CD4-positive, CD25-positive, alpha-beta regulatory T cell (primary cell): Measurements from ENCODE around the gene WNT2B. TPM values are rescaled to one million over a fixed set of nuclear protein-coding genes. Genes with fewer than 3 reads are reported as not detected.

Experiments
- ATAC-seq, 2 donors: fragments of 150-1000 bp; cut with Tn5 transposase; one replicate each; pipeline ENCODE4 v1.10.0; 2021; ENCODE audit warnings: low read depth in 2 of 2, moderate number of reproducible peaks in 2 of 2, moderate library complexity in 1 of 2
- DNase-seq, 3 donors: peaks; one replicate each; pipeline versions ENCODE4 v3.0.0 to v3.0.0-alpha.2; 2012 to 2022; ENCODE audit warnings: mixed read lengths in 1 of 3
- H3K27ac ChIP-seq: one replicate; pipeline ENCODE4 v1.7.0; 2013; ENCODE audit warnings: mild to moderate bottlenecking, low read length; ENCODE audit not compliant: insufficient read depth, poor library complexity, severe bottlenecking
- H3K27me3 ChIP-seq: one replicate; pipeline ENCODE4 v1.7.0; 2013; ENCODE audit warnings: low read length; ENCODE audit not compliant: control insufficient read depth, insufficient read depth
- H3K36me3 ChIP-seq: one replicate; pipeline ENCODE4 v1.7.0; 2013; ENCODE audit warnings: mild to moderate bottlenecking, low read length, moderate library complexity; ENCODE audit not compliant: control insufficient read depth, insufficient read depth
- H3K4me1 ChIP-seq: 2 replicates; pipeline ENCODE4 v1.7.0; 2013; ENCODE audit warnings: mild to moderate bottlenecking, low read length; ENCODE audit not compliant: insufficient read depth, control insufficient read depth, poor library complexity, severe bottlenecking
- H3K4me3 ChIP-seq: one replicate; pipeline ENCODE4 v1.7.0; 2013; ENCODE audit warnings: low read depth, mild to moderate bottlenecking, low read length, moderate library complexity
- H3K9me3 ChIP-seq, 2 experiments: 1 replicate in 1 of 2; 2 replicates in 1 of 2; pipeline ENCODE4 v1.7.0; 2013; ENCODE audit warnings: low read length in 2 of 2, mild to moderate bottlenecking in 1 of 2, moderate library complexity in 1 of 2; ENCODE audit not compliant: control insufficient read depth in 2 of 2
- H3K27ac Mint-ChIP-seq, 3 donors: one replicate each; pipeline ENCODE4 v1.8.0; 2020 to 2022; ENCODE audit warnings: mild to moderate bottlenecking in 3 of 3, mixed read lengths in 3 of 3, moderate library complexity in 2 of 3
- H3K27me3 Mint-ChIP-seq: one replicate; pipeline ENCODE4 v1.8.0; 2022; ENCODE audit warnings: mild to moderate bottlenecking, mixed read lengths
- H3K36me3 Mint-ChIP-seq: one replicate; pipeline ENCODE4 v1.8.0; 2020; ENCODE audit warnings: mixed read lengths
- H3K4me1 Mint-ChIP-seq, 4 donors: one replicate each; pipeline ENCODE4 v1.8.0; 2020 to 2022; ENCODE audit warnings: mixed read lengths in 4 of 4, mild to moderate bottlenecking in 1 of 4
- H3K4me3 Mint-ChIP-seq, 4 donors: one replicate each; pipeline ENCODE4 v1.8.0; 2020 to 2022; ENCODE audit warnings: mild to moderate bottlenecking in 4 of 4, mixed read lengths in 4 of 4, moderate library complexity in 3 of 4
- H3K9me3 Mint-ChIP-seq, 7 donors: one replicate each; pipeline ENCODE4 v1.8.0; 2020 to 2022; ENCODE audit warnings: mixed read lengths in 7 of 7, mild to moderate bottlenecking in 3 of 7, moderate library complexity in 2 of 7
- polyA plus RNA-seq, 4 donors: library from polyadenylated mRNA; unstranded; fragments of 300-500 nt; fragmentation: Illumina TruSeq; gene quantifications; one replicate each; pipeline ENCODE4 v1.2.3, GENCODE V29; 2021
- total RNA-seq: library from RNA; stranded (reverse); gene quantifications from one replicate; pipeline ENCODE4 v1.2.3, GENCODE V29; 2022

Gene WNT2B
- total RNA-seq, result 1.2 TPM
- under 1 TPM in 3 of 4 donors, not detected in 1; 0.01 to 0.38 (median 0.24) TPM for polyA plus RNA-seq

GRCh38 chr1:112508278-112509004, at the start of gene WNT2B:
TSS of gene WNT2B (plus strand) at chr1:112508965. CDS start at chr1:112509263, 298 bp downstream.
- DNase-seq, result peak; percentile 32 to 59 (median 53)
- Mint-ChIP-seq H3K36me3 (no peaks in the 10 kb centered on the region), H3K4me1 (peaks cover 0 to 25% (median 3%) of the 10 kb centered on the region in 4 donors), H3K27me3 (peaks cover 70% of the 10 kb centered on the region), H3K9me3 (peaks cover 0 to 5% (median 0%) of the 10 kb centered on the region in 7 donors), H3K27ac (peak within 1 kb of the TSS in 1 of 3 donors; percentile 27), H3K4me3 (peak within 1 kb of the TSS; percentile 83 to 91 (median 86))
- Histone ChIP-seq H3K4me3 (peak within 1 kb of the TSS; percentile 52), H3K27ac (no peak within 1 kb of the TSS), H3K9me3 (no peaks in the 10 kb centered on the region), H3K36me3 (no peaks in the 10 kb centered on the region), H3K4me1 (peaks cover 21% of the 10 kb centered on the region), H3K27me3 (peaks cover 10% of the 10 kb centered on the region)
- peak; percentile 69 to 76 for ATAC-seq

- Histone ChIP-seq H3K4me1 (no peaks in the 10 kb centered on the region), H3K4me3 (no peak overlapping the region), H3K9me3 (no peaks in the 10 kb centered on the region), H3K27me3 (no peaks in the 10 kb centered on the region), H3K27ac (no peak overlapping the region), H3K36me3 (no peaks in the 10 kb centered on the region)
- Mint-ChIP-seq H3K4me3 (no peak overlapping the region), H3K27ac (no peak overlapping the region), H3K36me3 (no peaks in the 10 kb centered on the region), H3K4me1 (peaks cover 0 to 1% (median 0%) of the 10 kb centered on the region in 4 donors), H3K9me3 (no peaks in the 10 kb centered on the region), H3K27me3 (no peaks in the 10 kb centered on the region)
- ATAC-seq (no peak), DNase-seq (no peak)
These were observed 48.1 kb upstream of the WNT2B start for GRCh38 chr1:112460615-112461014.

DNA sequence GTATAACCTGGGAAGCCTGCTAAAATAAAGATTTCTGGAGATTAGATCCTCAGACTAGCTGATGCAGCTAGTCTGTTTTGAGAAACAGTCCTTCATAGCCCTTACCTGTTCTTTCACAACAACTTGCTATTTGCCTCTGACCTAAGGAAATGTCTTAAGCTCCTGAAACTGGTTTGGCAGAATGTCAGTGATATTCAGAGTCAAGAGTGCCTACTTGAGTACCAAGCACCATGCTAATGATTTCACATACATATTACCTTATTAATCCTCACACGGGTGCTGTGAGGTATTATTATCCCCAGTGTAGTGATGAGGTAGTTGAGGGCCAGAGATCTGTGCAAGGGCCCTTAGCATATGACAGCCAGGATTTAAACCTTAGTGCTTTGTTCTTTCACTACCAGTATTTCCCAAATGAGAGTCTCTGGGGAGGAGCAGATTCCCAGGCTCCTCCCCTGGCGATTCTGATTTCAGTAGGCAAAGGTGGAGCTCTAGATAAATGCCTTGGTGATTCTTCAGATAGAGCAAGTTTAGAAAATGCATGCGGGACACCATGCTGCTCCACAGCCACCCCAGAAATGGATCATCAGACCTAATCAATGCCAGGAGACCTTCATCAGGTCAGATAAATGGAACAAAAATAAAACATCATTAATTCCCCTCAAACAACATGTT, 47.4 kb upstream of the WNT2B start:
- Mint-ChIP-seq H3K4me1 (peaks cover 0 to 9% (median 3%) of the 10 kb centered on the region in 4 donors), H3K9me3 (no peaks in the 10 kb centered on the region), H3K27me3 (no peaks in the 10 kb centered on the region), H3K36me3 (no peaks in the 10 kb centered on the region), H3K27ac (no peak overlapping the region), H3K4me3 (no peak overlapping the region)
- H3K9me3 ChIP-seq, result no peaks in the 10 kb centered on the region
- no peaks in the 10 kb centered on the region for H3K27me3 ChIP-seq
- H3K36me3 ChIP-seq, result no peaks in the 10 kb centered on the region
- DNase-seq, result no peak
- no peak overlapping the region for H3K27ac ChIP-seq
- peaks cover 6% of the 10 kb centered on the region for H3K4me1 ChIP-seq
- no peak for ATAC-seq
- H3K4me3 ChIP-seq, result no peak overlapping the region

DNA sequence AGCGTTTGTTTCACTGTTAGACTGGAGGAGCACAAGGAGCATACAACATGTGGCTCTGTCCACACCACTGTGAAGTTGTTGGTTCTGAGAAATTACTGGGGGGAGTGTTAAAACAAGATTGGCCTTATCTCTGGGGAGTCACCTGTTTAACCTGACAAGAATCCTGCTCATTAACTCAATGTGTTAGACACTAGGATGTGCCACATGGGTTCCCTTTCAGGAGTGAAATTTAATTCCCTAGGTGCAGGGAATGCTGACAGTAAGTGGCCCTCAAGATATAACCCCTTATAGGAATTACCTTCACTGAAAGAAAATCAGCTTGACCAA, 45.8 kb upstream of the WNT2B start:
- Histone ChIP-seq H3K27me3 (no peaks in the 10 kb centered on the region), H3K27ac (no peak overlapping the region), H3K4me1 (peaks cover 8% of the 10 kb centered on the region), H3K4me3 (no peak overlapping the region), H3K9me3 (no peaks in the 10 kb centered on the region), H3K36me3 (no peaks in the 10 kb centered on the region)
- Mint-ChIP-seq H3K9me3 (no peaks in the 10 kb centered on the region), H3K27ac (no peak overlapping the region), H3K4me3 (no peak overlapping the region), H3K4me1 (peaks cover 0 to 15% (median 4%) of the 10 kb centered on the region in 4 donors), H3K27me3 (peaks cover 8% of the 10 kb centered on the region), H3K36me3 (no peaks in the 10 kb centered on the region)
- ATAC-seq (no peak), DNase-seq (no peak)

DNA sequence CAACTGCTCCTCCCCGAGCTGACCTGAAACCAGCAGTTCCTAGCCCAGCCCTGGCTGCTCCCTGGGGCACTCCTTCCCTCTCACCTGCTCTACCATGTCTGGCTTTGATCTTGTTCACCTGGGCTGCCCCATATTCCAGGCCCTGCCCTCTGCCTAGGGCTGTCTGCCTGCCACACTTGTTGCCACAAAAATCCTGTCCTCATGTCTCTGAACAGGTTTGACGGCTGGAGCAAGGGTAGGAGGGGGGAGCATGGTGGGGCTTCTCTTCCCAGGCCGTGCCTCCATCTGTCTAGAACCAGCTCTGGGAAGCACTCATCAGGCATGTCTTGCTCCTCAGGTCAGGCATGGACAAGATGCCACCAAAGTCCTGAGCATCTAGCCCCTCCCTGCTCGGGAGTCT, 44.3 kb upstream of the WNT2B start:
- no peak for DNase-seq
- H3K36me3 Mint-ChIP-seq, result no peaks in the 10 kb centered on the region
- no peak overlapping the region for H3K4me3 Mint-ChIP-seq
- H3K9me3 Mint-ChIP-seq, result no peaks in the 10 kb centered on the region
- no peak for ATAC-seq
- Histone ChIP-seq H3K4me1 (peaks cover 8% of the 10 kb centered on the region), H3K9me3 (no peaks in the 10 kb centered on the region), H3K27ac (no peak overlapping the region), H3K4me3 (no peak overlapping the region), H3K27me3 (no peaks in the 10 kb centered on the region), H3K36me3 (no peaks in the 10 kb centered on the region)
- peaks cover 0 to 15% (median 4%) of the 10 kb centered on the region in 4 donors for H3K4me1 Mint-ChIP-seq
- no peak overlapping the region for H3K27ac Mint-ChIP-seq
- H3K27me3 Mint-ChIP-seq, result peaks cover 17% of the 10 kb centered on the region

DNA sequence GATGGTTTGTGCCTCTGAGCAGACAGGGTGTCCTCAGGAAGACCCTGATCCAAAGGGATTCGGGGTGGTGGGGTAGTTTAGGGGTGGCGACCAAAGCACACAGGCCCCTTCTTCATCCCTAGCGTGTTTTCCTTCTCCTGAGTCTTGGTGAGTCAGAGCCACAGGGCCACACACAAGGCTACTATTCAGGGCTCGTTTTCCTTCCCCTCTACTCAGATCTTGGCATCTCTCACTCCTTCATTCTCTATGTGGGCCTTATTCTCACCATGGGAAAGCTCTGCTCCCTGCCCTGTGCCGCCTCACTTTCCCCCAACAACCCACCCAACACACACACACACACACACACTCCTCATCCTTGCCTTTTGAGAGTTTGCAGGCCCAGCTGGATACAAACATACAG, 43.6 kb upstream of the WNT2B start:
- H3K36me3 Mint-ChIP-seq, result no peaks in the 10 kb centered on the region
- Histone ChIP-seq H3K4me1 (peaks cover 8% of the 10 kb centered on the region), H3K4me3 (no peak overlapping the region), H3K27me3 (no peaks in the 10 kb centered on the region), H3K9me3 (no peaks in the 10 kb centered on the region), H3K27ac (no peak overlapping the region), H3K36me3 (no peaks in the 10 kb centered on the region)
- DNase-seq (no peak), ATAC-seq (no peak)
- H3K27me3 Mint-ChIP-seq, result peaks cover 17% of the 10 kb centered on the region
- no peak overlapping the region for H3K27ac Mint-ChIP-seq
- H3K4me3 Mint-ChIP-seq, result no peak overlapping the region
- H3K4me1 Mint-ChIP-seq, result peaks cover 0 to 15% (median 4%) of the 10 kb centered on the region in 4 donors
- no peaks in the 10 kb centered on the region for H3K9me3 Mint-ChIP-seq

DNA sequence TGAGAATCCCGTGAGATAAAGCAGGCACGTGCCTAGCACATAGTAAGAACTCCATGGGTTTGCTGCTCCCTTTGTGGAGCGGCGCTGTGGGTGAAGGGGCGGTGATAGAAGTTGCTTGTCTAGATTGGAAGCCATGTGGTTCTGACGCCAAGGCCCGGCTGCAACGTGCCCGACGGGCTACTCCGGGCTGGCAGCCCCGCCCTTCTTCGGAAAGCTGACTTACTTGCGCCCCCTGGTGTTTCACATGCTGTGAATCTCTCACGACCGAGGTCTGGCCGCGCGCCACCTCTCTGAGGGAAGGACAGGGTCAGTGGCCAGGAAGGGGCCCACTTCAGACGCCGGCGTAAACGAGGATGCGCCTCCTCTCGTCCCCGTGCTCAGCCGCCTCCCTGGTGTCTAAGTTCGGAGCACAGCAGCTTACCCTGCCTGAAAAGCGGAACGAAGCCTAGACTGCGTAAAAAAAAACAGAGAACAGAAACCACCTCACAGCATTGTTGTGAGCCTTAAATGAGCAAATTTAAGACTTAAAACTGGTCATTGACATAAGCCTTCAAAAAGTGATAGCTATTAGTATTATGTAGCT, 42.6 kb upstream of the WNT2B start:
- H3K4me3 ChIP-seq, result peak overlapping the region; percentile 66
- ATAC-seq, result peak; percentile 87
- DNase-seq, result peak; percentile 77 to 87 (median 80)
- Mint-ChIP-seq H3K27me3 (peaks cover 22% of the 10 kb centered on the region), H3K9me3 (no peaks in the 10 kb centered on the region), H3K27ac (peak overlapping the region in 2 of 3 donors; percentile 70 to 86), H3K36me3 (no peaks in the 10 kb centered on the region), H3K4me3 (peak overlapping the region; percentile 45 to 91 (median 84)), H3K4me1 (peaks cover 0 to 15% (median 4%) of the 10 kb centered on the region in 4 donors)
- peaks cover 8% of the 10 kb centered on the region for H3K4me1 ChIP-seq
- H3K9me3 ChIP-seq, result no peaks in the 10 kb centered on the region
- no peaks in the 10 kb centered on the region for H3K36me3 ChIP-seq
- no peak overlapping the region for H3K27ac ChIP-seq
- H3K27me3 ChIP-seq, result peaks cover 4% of the 10 kb centered on the region
